Skeletal muscle tissue (tissue), 4 donors: ENCODE data around the gene PRKCE. TPM values are rescaled to one million over a fixed set of nuclear protein-coding genes. Genes with fewer than 3 reads are reported as not detected.
A peak's percentile ranks its signal among the peaks of the same experiment; 100 is the strongest.

Experiments
- H3K27ac ChIP-seq: one replicate; pipeline ENCODE4 v1.7.0; 2013; ENCODE audit warnings: mild to moderate bottlenecking, low read depth, low read length, inconsistent platforms
- H3K27me3 ChIP-seq, 3 donors: one replicate each; pipeline ENCODE4 v1.7.0; 2013; ENCODE audit warnings: low read length in 3 of 3; ENCODE audit not compliant: control insufficient read depth in 3 of 3, insufficient read depth in 3 of 3
- H3K36me3 ChIP-seq, 3 donors: one replicate each; pipeline ENCODE4 v1.7.0; 2013; ENCODE audit warnings: low read length in 3 of 3; ENCODE audit not compliant: control insufficient read depth in 3 of 3, insufficient read depth in 3 of 3
- H3K4me1 ChIP-seq, 3 donors: one replicate each; pipeline ENCODE4 v1.7.0; 2013; ENCODE audit warnings: low read length in 3 of 3, mild to moderate bottlenecking in 3 of 3; ENCODE audit not compliant: control insufficient read depth in 3 of 3, insufficient read depth in 3 of 3
- H3K4me3 ChIP-seq, 3 donors: one replicate each; pipeline ENCODE4 v1.7.0; 2013; ENCODE audit warnings: low read length in 3 of 3
- H3K9ac ChIP-seq, 3 donors: one replicate each; pipeline ENCODE4 v1.7.0; 2013; ENCODE audit warnings: low read length in 3 of 3, mild to moderate bottlenecking in 3 of 3, moderate library complexity in 2 of 3, low read depth in 1 of 3
- H3K9me3 ChIP-seq, 3 donors: one replicate each; pipeline ENCODE4 v1.7.0; 2013; ENCODE audit warnings: low read length in 3 of 3; ENCODE audit not compliant: control insufficient read depth in 3 of 3
- total RNA-seq: library from RNA; depleted of rRNA; stranded (reverse); fragments of >200 nt; gene quantifications from one replicate; pipeline ENCODE4 v1.2.3, GENCODE V29; 2014
- donor health status: Osteomylitis.

PRKCE gene
- total RNA-seq, 1 donor from 2014 or later, result 9.4 TPM

GRCh38 chr2:45918463-45919159 lies 267.1 kb downstream of the PRKCE start:
- Histone ChIP-seq H3K4me3 (no peak overlapping the region), H3K27me3 (no peaks in the 10 kb centered on the region), H3K27ac (no peak overlapping the region), H3K9ac (no peak overlapping the region), H3K36me3 (no peaks in the 10 kb centered on the region), H3K4me1 (peaks cover 6 to 17% (median 8%) of the 10 kb centered on the region in 3 donors), H3K9me3 (no peaks in the 10 kb centered on the region)

DNA sequence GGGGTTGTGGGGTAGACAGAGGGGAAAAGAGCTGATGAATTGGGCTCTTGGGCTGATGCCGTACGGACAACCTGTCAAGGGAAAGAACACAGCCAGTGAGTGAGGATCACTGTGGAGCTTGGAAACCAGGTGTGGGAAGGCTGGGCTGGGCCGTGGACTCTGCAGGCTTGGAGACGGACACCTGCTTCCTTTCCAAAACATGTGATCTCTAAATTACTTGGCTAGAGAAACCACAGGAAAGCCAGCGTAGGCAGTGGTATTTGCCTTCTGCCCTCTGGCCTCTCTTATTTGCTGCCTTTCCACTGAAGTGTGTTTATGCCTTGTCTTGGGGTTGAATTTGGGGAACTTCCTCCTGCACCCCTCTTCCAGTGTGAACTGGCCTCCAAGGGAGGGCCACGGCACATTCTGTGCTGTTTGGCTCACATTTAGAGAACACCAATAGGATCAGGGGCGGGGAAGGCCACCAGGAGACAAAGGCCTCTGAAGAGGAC lies 267.7 kb downstream of the PRKCE start:
- no peak overlapping the region for H3K27ac ChIP-seq

GRCh38 chr2:45919711-45920111 lies 268.2 kb downstream of the PRKCE start:
- no peak overlapping the region for H3K27ac ChIP-seq
- H3K27me3 ChIP-seq, result no peaks in the 10 kb centered on the region
- H3K9me3 ChIP-seq, result no peaks in the 10 kb centered on the region
- no peak overlapping the region for H3K4me3 ChIP-seq
- H3K4me1 ChIP-seq, result peaks cover 6 to 17% (median 8%) of the 10 kb centered on the region in 3 donors
- H3K36me3 ChIP-seq, result no peaks in the 10 kb centered on the region
- no peak overlapping the region for H3K9ac ChIP-seq

More for the DNA sequence above, 267.7 kb downstream of the PRKCE start:
- Histone ChIP-seq H3K27me3 (no peaks in the 10 kb centered on the region), H3K4me3 (no peak overlapping the region), H3K4me1 (peaks cover 6 to 17% (median 8%) of the 10 kb centered on the region in 3 donors), H3K36me3 (no peaks in the 10 kb centered on the region), H3K9ac (no peak overlapping the region), H3K9me3 (no peaks in the 10 kb centered on the region)

DNA sequence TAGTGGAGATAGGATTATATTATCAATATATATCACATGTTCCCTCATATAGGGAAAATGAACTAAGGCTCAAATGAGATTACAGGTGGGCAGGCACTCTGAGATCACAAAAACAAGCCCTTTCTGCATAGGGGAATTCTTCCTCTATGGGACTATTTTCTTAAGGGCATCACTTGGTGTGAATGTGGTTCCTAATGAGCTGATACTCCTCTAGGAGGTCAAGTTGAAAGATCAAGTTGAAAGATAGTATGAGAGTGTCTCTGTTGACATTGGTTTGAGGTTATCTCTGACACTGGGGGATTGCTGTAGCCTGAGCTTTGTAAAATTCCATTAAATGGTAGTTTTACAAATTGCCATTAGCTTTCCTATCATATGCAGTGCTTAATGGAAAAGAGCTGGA lies 270.4 kb downstream of the PRKCE start:
- no peaks in the 10 kb centered on the region for H3K9me3 ChIP-seq
- H3K9ac ChIP-seq, result no peak overlapping the region
- H3K27ac ChIP-seq, result no peak overlapping the region
- peaks cover 6 to 27% (median 11%) of the 10 kb centered on the region in 3 donors for H3K4me1 ChIP-seq
- no peak overlapping the region for H3K4me3 ChIP-seq
- H3K27me3 ChIP-seq, result no peaks in the 10 kb centered on the region
- H3K36me3 ChIP-seq, result no peaks in the 10 kb centered on the region

- H3K36me3 ChIP-seq, result no peaks in the 10 kb centered on the region
- no peak overlapping the region for H3K27ac ChIP-seq
- no peaks in the 10 kb centered on the region for H3K9me3 ChIP-seq
- no peak overlapping the region for H3K9ac ChIP-seq
- no peak overlapping the region for H3K4me3 ChIP-seq
- H3K27me3 ChIP-seq, result no peaks in the 10 kb centered on the region
- H3K4me1 ChIP-seq, result peaks cover 6 to 27% (median 11%) of the 10 kb centered on the region in 3 donors
Observed at GRCh38 chr2:45922577-45922988, 271.1 kb downstream of the PRKCE start.

DNA sequence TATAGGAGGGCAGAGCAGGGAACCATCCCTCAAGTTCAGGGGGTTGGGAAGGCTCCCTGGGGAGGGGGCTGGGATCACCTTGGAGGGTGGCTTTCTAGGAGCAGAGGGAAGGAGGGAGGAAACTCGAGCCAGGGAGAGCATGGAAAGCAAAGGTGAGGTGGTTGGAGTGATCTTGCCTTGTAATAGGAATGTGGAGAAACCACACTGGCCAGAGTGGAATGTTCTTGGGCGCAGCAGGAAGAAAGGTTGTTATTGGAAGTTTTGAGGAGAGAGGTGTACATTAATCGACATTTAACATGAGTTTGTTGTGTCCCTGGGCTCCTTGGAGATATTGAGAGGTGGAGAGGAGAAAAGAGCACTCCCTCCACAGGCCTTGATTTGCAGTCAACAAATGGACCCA lies 272.2 kb downstream of the PRKCE start:
- Histone ChIP-seq H3K36me3 (no peaks in the 10 kb centered on the region), H3K9ac (no peak overlapping the region), H3K4me1 (peaks cover 8 to 30% (median 13%) of the 10 kb centered on the region in 3 donors)

GRCh38 chr2:45925026-45925425 lies 273.6 kb downstream of the PRKCE start:
- Histone ChIP-seq H3K9me3 (no peaks in the 10 kb centered on the region), H3K36me3 (no peaks in the 10 kb centered on the region), H3K27ac (no peak overlapping the region), H3K4me1 (peaks cover 4 to 29% (median 11%) of the 10 kb centered on the region in 3 donors), H3K9ac (no peak overlapping the region), H3K27me3 (no peaks in the 10 kb centered on the region), H3K4me3 (no peak overlapping the region)

More for the DNA sequence above, 272.2 kb downstream of the PRKCE start:
- H3K9me3 ChIP-seq, result no peaks in the 10 kb centered on the region
- no peak overlapping the region for H3K27ac ChIP-seq
- no peaks in the 10 kb centered on the region for H3K27me3 ChIP-seq
- H3K4me3 ChIP-seq, result no peak overlapping the region

DNA sequence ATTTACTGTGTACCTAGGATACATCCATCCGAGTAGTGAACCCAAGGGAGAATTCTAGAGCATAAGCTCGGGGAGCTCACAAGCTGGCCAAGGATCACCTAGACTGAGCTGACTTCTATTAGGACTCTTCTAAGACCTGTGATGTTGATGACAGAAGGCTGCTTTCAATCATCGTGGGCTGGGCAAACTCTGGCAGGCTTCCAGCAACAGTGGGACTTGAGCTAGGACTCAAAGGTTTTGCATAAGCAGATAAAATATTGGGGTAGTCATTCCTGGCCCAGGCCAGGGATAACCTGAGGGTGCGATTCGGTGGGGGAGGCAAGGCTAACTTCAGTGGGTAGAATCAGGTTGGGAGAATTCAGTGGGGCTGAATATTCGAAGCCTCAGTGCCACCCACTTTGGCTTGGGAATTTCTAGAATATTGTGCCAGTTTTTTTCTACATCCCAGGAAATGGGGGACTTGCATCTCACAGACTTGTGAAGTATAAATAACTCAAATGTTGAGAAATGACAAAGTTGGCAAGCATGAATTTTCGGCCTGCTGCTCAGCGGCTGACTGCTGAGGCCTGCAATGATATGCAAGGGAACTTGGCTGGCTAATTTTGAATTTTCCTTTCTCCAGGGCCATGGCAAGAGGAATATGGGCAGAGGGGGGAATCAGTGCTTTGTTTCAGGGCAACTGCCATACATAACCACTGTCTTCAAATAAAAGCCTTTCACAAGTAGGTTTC lies 274.3 kb downstream of the PRKCE start:
- peaks cover 9 to 37% (median 18%) of the 10 kb centered on the region in 3 donors for H3K4me1 ChIP-seq
- H3K27ac ChIP-seq, result no peak overlapping the region
- H3K9me3 ChIP-seq, result no peaks in the 10 kb centered on the region

GRCh38 chr2:45928946-45929345 lies 277.5 kb downstream of the PRKCE start:
- H3K4me1 ChIP-seq, result peaks cover 9 to 36% (median 22%) of the 10 kb centered on the region in 3 donors
- peak overlapping the region; percentile 87 for H3K27ac ChIP-seq
- H3K36me3 ChIP-seq, result no peaks in the 10 kb centered on the region
- H3K9me3 ChIP-seq, result no peaks in the 10 kb centered on the region
- H3K27me3 ChIP-seq, result no peaks in the 10 kb centered on the region
- H3K9ac ChIP-seq, result no peak overlapping the region
- no peak overlapping the region for H3K4me3 ChIP-seq

More for the DNA sequence above, 274.3 kb downstream of the PRKCE start:
- H3K4me3 ChIP-seq, result no peak overlapping the region
- no peaks in the 10 kb centered on the region for H3K36me3 ChIP-seq
- H3K27me3 ChIP-seq, result no peaks in the 10 kb centered on the region
- H3K9ac ChIP-seq, result no peak overlapping the region
